ENCODE data around the gene GPR25.
"Not testable (repeated sequence)": the region's sequence is repeated elsewhere in the genome, so short reads cannot be mapped to it uniquely, and the experiment has no call there.

The GPR25 gene

GRCh38 chr1:200895443-200895789 lies 22.6 kb downstream of the GPR25 start:
- no peak for DNase-seq (ENCODE audit: low read depth)

- no peak for DNase-seq (ENCODE audit: low read depth)
These were observed 23.2 kb downstream of the GPR25 start for GRCh38 chr1:200895801-200896530.

GRCh38 chr1:200896531-200897196 lies 23.9 kb downstream of the GPR25 start:
- no peak for DNase-seq (ENCODE audit: low read depth)

- DNase-seq (ENCODE audit: low read depth), result no peak
These were observed 24.5 kb downstream of the GPR25 start for GRCh38 chr1:200897259-200897658.

GRCh38 chr1:200899015-200899386 lies 26.2 kb downstream of the GPR25 start:
- no peak for DNase-seq (ENCODE audit: low read depth)

GRCh38 chr1:200899451-200899915 lies 26.7 kb downstream of the GPR25 start:
- no peak for DNase-seq (ENCODE audit: low read depth)

GRCh38 chr1:200899954-200900867 lies 27.4 kb downstream of the GPR25 start:
- no peak for DNase-seq (ENCODE audit: low read depth)

- no peak for DNase-seq (ENCODE audit: low read depth)
These were observed 28.1 kb downstream of the GPR25 start for GRCh38 chr1:200900877-200901276.

GRCh38 chr1:200901350-200901749 lies 28.6 kb downstream of the GPR25 start:
- no peak for DNase-seq (ENCODE audit: low read depth)

- DNase-seq (ENCODE audit: low read depth), result no peak
These were observed 29.1 kb downstream of the GPR25 start for GRCh38 chr1:200901796-200902444.

GRCh38 chr1:200903793-200904192 lies 31.0 kb downstream of the GPR25 start:
- no peak for DNase-seq (ENCODE audit: low read depth)

- no peak for DNase-seq (ENCODE audit: low read depth)
These were observed 32.0 kb downstream of the GPR25 start for GRCh38 chr1:200904772-200905171.

GRCh38 chr1:200905411-200906052 lies 32.8 kb downstream of the GPR25 start:
- DNase-seq (ENCODE audit: low read depth), result no peak

- no peak for DNase-seq (ENCODE audit: low read depth)
These were observed 33.7 kb downstream of the GPR25 start for GRCh38 chr1:200906491-200906890.

- DNase-seq (ENCODE audit: low read depth), result no peak
These were observed 34.9 kb downstream of the GPR25 start for GRCh38 chr1:200907611-200908097.

GRCh38 chr1:200908191-200908868 lies 35.5 kb downstream of the GPR25 start:
- DNase-seq (ENCODE audit: low read depth), result no peak

GRCh38 chr1:200909071-200909470 lies 36.3 kb downstream of the GPR25 start:
- no peak for DNase-seq (ENCODE audit: low read depth)

GRCh38 chr1:200909757-200910239 lies 37.0 kb downstream of the GPR25 start:
- DNase-seq (ENCODE audit: low read depth), result no peak

GRCh38 chr1:200911361-200911760 lies 38.6 kb downstream of the GPR25 start:
- DNase-seq (ENCODE audit: low read depth), result no peak

GRCh38 chr1:200911936-200912335 lies 39.2 kb downstream of the GPR25 start:
- not testable (repeated sequence) for DNase-seq (ENCODE audit: low read depth)
